Measurements from ENCODE around the gene RBCK1. TPM values are rescaled to one million over a fixed set of nuclear protein-coding genes. Genes with fewer than 3 reads are reported as not detected.

Gene RBCK1
- total RNA-seq, 1 donor from 2014 or later, result 100 TPM

DNA sequence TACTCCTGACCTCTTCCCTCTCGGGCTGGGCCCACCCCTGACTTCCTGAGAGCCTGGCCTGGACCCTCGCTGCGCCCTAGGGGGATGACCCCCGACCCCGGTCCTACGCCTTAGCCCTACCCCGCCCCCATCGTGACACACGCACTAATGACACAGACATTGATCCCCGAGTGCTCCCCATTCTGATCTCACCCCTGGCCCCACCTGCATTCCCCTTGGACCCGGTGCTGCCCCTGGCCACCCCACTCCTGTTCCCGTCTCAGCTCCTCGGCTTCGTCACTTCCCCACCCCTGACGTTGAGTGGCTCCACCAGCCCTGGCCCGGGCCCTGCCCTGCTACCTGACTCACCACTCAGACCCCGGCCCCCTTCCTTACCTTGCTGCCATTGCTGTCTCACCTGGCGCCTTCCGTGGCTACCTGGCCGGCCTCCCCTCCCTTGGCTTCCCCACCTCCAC lies 12.1 kb downstream of the RBCK1 start:
- intact Hi-C loops (cut with micrococcal nuclease), result no loop called here
- ATAC-seq (ENCODE audit: low read depth) (no peak), DNase-seq (no peak)
- Mint-ChIP-seq H3K4me3 (no peak overlapping the region), H3K4me1 (peaks cover 10% of the 10 kb centered on the region), H3K27ac (no peak overlapping the region), H3K36me3 (ENCODE audit: low read depth) (peaks cover 70% of the 10 kb centered on the region), H3K9me3 (no peaks in the 10 kb centered on the region), H3K27me3 (no peaks in the 10 kb centered on the region)
- TF ChIP-seq, protein P1, sequence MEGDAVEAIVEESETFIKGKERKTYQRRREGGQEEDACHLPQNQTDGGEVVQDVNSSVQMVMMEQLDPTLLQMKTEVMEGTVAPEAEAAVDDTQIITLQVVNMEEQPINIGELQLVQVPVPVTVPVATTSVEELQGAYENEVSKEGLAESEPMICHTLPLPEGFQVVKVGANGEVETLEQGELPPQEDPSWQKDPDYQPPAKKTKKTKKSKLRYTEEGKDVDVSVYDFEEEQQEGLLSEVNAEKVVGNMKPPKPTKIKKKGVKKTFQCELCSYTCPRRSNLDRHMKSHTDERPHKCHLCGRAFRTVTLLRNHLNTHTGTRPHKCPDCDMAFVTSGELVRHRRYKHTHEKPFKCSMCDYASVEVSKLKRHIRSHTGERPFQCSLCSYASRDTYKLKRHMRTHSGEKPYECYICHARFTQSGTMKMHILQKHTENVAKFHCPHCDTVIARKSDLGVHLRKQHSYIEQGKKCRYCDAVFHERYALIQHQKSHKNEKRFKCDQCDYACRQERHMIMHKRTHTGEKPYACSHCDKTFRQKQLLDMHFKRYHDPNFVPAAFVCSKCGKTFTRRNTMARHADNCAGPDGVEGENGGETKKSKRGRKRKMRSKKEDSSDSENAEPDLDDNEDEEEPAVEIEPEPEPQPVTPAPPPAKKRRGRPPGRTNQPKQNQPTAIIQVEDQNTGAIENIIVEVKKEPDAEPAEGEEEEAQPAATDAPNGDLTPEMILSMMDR (IDR thresholded peaks at IDR 0.05), result no peak
- ChIA-PET CTCF (no interaction called here), POLR2A (no interaction called here)

DNA sequence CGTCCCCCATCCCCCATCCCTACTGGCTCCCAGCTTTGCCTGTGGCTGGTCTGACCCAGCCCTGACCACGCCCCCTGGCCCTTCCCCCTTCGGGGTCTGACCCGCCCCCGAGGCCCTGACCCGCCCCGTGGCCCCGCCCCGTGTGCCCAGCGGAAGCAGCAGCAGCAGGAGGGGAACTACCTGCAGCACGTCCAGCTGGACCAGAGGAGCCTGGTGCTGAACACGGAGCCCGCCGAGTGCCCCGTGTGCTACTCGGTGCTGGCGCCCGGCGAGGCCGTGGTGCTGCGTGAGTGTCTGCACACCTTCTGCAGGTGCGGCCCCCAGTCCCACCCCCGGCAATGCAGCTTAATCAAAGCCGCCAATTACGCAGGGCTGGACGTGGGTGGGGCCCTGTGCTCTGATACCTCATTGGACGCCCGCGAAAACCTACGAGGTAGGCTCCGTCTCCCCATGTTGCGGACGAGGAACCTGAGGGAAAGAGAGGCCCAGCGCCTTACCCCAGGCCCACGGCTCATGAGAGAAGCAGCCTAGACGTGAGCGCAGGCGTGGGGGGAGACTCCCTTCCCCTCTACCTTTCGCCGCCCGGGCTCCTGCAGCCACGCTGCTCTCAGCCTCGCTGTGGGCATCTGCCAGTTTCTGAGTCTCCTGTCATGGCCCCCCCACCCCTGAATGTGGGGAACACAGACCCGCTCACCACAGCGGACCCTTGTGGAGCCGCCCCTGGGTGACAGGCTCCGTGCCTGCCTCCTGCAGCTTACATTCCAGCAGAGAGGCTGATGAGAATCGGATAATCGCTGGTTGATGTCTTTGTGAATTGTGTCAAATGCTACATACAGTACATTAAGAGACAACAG lies 12.8 kb downstream of the RBCK1 start:
- DNase-seq (no peak), ATAC-seq (ENCODE audit: low read depth) (peak; percentile 62)
- TF ChIP-seq, protein P1 (IDR thresholded peaks at IDR 0.05), result no peak
- Mint-ChIP-seq H3K9me3 (no peaks in the 10 kb centered on the region), H3K27me3 (no peaks in the 10 kb centered on the region), H3K36me3 (ENCODE audit: low read depth) (peaks cover 66% of the 10 kb centered on the region), H3K27ac (no peak overlapping the region), H3K4me1 (peaks cover 9% of the 10 kb centered on the region), H3K4me3 (no peak overlapping the region)
- ChIA-PET POLR2A (no interaction called here), CTCF (no interaction called here)
- intact Hi-C loops (cut with micrococcal nuclease), result no loop called here

DNA sequence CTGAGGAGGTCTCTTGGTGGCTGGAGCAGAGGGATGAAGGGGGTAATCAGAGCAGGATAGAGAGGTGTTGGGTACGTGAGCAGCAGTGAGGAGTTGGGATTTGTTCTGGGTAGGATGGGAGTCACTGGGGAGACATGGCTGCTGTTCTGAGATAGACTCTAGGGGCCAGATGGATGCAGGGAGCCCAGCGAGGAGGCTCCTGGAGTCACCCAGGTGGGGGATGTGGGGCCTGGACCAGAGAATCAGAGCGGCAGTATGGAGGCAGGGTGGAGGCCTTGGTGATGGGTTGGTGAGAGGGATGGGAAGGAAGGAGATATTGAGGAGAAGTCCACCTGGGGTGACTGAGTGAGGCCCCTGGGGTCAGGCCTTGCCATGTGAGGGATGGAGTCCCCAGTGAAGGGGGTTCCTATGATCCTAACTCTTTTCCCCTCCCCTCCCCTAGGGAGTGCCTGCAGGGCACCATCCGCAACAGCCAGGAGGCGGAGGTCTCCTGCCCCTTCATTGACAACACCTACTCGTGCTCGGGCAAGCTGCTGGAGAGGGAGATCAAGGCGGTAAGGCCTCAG lies 13.7 kb downstream of the RBCK1 start:
- no peak overlapping the region for H3K4me3 Mint-ChIP-seq
- peaks cover 7% of the 10 kb centered on the region for H3K4me1 Mint-ChIP-seq
- H3K36me3 Mint-ChIP-seq (ENCODE audit: low read depth), result peaks cover 66% of the 10 kb centered on the region
- no peaks in the 10 kb centered on the region for H3K9me3 Mint-ChIP-seq
- TF ChIP-seq, protein P1 (IDR thresholded peaks at IDR 0.05), result no peak
- ATAC-seq (ENCODE audit: low read depth) (no peak), DNase-seq (no peak)
- intact Hi-C loops (cut with micrococcal nuclease), result no loop called here
- CTCF ChIA-PET, result no interaction called here
- no peak overlapping the region for H3K27ac Mint-ChIP-seq
- no peaks in the 10 kb centered on the region for H3K27me3 Mint-ChIP-seq
- POLR2A ChIA-PET, result no interaction called here

DNA sequence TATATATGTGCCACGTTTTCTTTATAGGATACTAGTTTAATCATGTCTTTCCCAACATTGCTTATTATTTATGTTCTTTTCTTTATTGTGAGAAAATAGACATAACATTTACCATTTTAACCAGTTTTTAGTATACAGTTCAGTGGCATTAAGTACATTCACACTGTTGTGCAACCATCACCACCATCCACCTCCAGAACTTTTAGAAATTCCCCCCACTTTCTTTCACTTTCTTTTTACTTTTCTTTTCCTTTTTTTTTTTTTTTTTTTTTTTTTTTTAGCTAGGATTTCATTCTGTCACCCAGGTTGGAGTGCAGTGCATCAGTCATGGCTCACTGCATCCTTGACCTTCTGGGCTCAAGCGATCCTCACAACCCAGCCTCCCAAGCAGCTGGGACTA lies 18.5 kb downstream of the RBCK1 start:
- H3K4me3 Mint-ChIP-seq, result no peak overlapping the region
- TF ChIP-seq, protein P1 (IDR thresholded peaks at IDR 0.05), result no peak
- H3K9me3 Mint-ChIP-seq, result no peaks in the 10 kb centered on the region
- intact Hi-C loops (cut with micrococcal nuclease), result no loop called here
- ATAC-seq (ENCODE audit: low read depth) (no peak), DNase-seq (no peak)
- H3K27ac Mint-ChIP-seq, result no peak overlapping the region
- no peaks in the 10 kb centered on the region for H3K27me3 Mint-ChIP-seq
- CTCF ChIA-PET, result no interaction called here
- H3K36me3 Mint-ChIP-seq (ENCODE audit: low read depth), result peaks cover 81% of the 10 kb centered on the region
- POLR2A ChIA-PET, result no interaction called here
- peaks cover 1% of the 10 kb centered on the region for H3K4me1 Mint-ChIP-seq

DNA sequence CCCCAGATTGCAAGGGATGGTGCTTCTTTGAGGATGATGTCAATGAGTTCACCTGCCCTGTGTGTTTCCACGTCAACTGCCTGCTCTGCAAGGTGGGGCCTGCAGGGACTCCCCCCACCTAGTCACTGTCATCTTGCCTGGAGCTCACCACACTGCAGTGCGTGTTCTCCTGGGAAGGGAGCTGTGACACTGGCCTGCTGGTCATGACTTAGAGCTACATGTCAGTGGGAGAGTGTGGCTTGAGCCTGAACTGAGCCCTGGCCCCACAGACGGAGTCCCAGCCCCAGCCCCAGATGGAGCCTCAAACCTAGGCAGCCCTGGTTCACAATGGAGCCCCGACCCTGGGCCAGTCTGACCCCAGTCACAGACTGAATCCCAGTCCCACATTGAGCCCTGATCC lies 19.3 kb downstream of the RBCK1 start:
- Mint-ChIP-seq H3K27ac (no peak overlapping the region), H3K9me3 (no peaks in the 10 kb centered on the region), H3K27me3 (no peaks in the 10 kb centered on the region), H3K4me1 (peaks cover 2% of the 10 kb centered on the region), H3K4me3 (no peak overlapping the region), H3K36me3 (ENCODE audit: low read depth) (peaks cover 74% of the 10 kb centered on the region)
- intact Hi-C loops (cut with micrococcal nuclease), result no loop called here
- CTCF ChIA-PET, result no interaction called here
- POLR2A ChIA-PET, result no interaction called here
- DNase-seq (no peak), ATAC-seq (ENCODE audit: low read depth) (no peak)
- TF ChIP-seq, protein P1 (IDR thresholded peaks at IDR 0.05), result no peak

All from activated B cell treated with CpG ODN at 0.5 μM for 24 hours (primary cell).